H9 (cell line): ENCODE results near the gene MAPRE3. TPM values are rescaled to one million over a fixed set of nuclear protein-coding genes. Genes with fewer than 3 reads are reported as not detected.

Experiments
- DNase-seq: peaks from one replicate; pipeline ENCODE4 v3.0.0-alpha.2; 2017
- H2AFZ ChIP-seq: one replicate; pipeline ENCODE4 v1.6.1; 2013; ENCODE audit warnings: mild to moderate bottlenecking, low read length, control low read depth, moderate library complexity
- H2AK5ac ChIP-seq: 2 replicates; pipeline ENCODE4 v1.6.1; 2013; ENCODE audit warnings: low read length, control low read depth, mixed read lengths; ENCODE audit not compliant: insufficient read length
- H2BK120ac ChIP-seq: one replicate; pipeline ENCODE4 v1.6.1; 2013; ENCODE audit warnings: low read depth, mild to moderate bottlenecking, low read length, control low read depth, inconsistent platforms; ENCODE audit not compliant: poor library complexity, severe bottlenecking
- H2BK12ac ChIP-seq: 2 replicates; pipeline ENCODE4 v1.6.1; 2013; ENCODE audit warnings: low read length, control low read depth, mixed read lengths, low read depth; ENCODE audit not compliant: insufficient read length
- H2BK15ac ChIP-seq: 2 replicates; pipeline ENCODE4 v1.6.1; 2013; ENCODE audit warnings: low read depth, low read length, control low read depth
- H2BK20ac ChIP-seq: one replicate; pipeline ENCODE4 v1.6.1; 2013; ENCODE audit warnings: low read depth, mild to moderate bottlenecking, low read length, control low read depth, inconsistent platforms; ENCODE audit not compliant: poor library complexity, severe bottlenecking
- H2BK5ac ChIP-seq: 2 replicates; pipeline ENCODE4 v1.6.1; 2013; ENCODE audit warnings: low read length, control low read depth, mixed read lengths; ENCODE audit not compliant: insufficient read length
- H3K14ac ChIP-seq: 2 replicates; pipeline ENCODE4 v1.6.1; 2013; ENCODE audit warnings: low read length, control low read depth; ENCODE audit not compliant: insufficient read depth
- H3K18ac ChIP-seq: 2 replicates; pipeline ENCODE4 v1.6.1; 2013; ENCODE audit warnings: low read depth, mild to moderate bottlenecking, mixed read lengths, low read length, control low read depth; ENCODE audit not compliant: insufficient read length
- H3K23ac ChIP-seq: 2 replicates; pipeline ENCODE4 v1.6.1; 2013; ENCODE audit warnings: low read length, control low read depth, mixed read lengths, low read depth; ENCODE audit not compliant: insufficient read length
- H3K23me2 ChIP-seq: 2 replicates; pipeline ENCODE4 v1.6.1; 2013; ENCODE audit warnings: low read depth, mild to moderate bottlenecking, mixed read lengths, low read length, control low read depth; ENCODE audit not compliant: insufficient read length, poor library complexity, severe bottlenecking
- H3K27ac ChIP-seq: 2 replicates; pipeline ENCODE4 v1.5.1; 2013; ENCODE audit warnings: low read length, control low read depth, mixed read lengths, low read depth; ENCODE audit not compliant: insufficient read length
- H3K27me3 ChIP-seq: 2 replicates; pipeline ENCODE4 v1.6.1; 2013; ENCODE audit warnings: low read length, control low read depth, inconsistent platforms; ENCODE audit not compliant: insufficient read depth
- H3K4ac ChIP-seq: 2 replicates; pipeline ENCODE4 v1.6.1; 2013; ENCODE audit warnings: low read depth, mild to moderate bottlenecking, control low read depth, inconsistent platforms, low read length, moderate library complexity
- H3K4me1 ChIP-seq: 2 replicates; pipeline ENCODE4 v1.6.1; 2013; ENCODE audit warnings: low read length, control low read depth, inconsistent platforms; ENCODE audit not compliant: insufficient read depth
- H3K4me2 ChIP-seq: 2 replicates; pipeline ENCODE4 v1.6.1; 2013; ENCODE audit warnings: low read length, control low read depth, mixed read lengths; ENCODE audit not compliant: insufficient read length, insufficient read depth
- H3K56ac ChIP-seq: 2 replicates; pipeline ENCODE4 v1.6.1; 2013; ENCODE audit warnings: low read depth, mild to moderate bottlenecking, mixed read lengths, low read length, control low read depth; ENCODE audit not compliant: insufficient read length
- H3K79me1 ChIP-seq: 2 replicates; pipeline ENCODE4 v1.6.1; 2013; ENCODE audit warnings: low read depth, mild to moderate bottlenecking, moderate library complexity, low read length, control low read depth, inconsistent platforms; ENCODE audit not compliant: insufficient read depth, poor library complexity, severe bottlenecking
- H3K79me2 ChIP-seq: 2 replicates; pipeline ENCODE4 v1.6.1; 2013; ENCODE audit warnings: low read length, control low read depth, inconsistent platforms; ENCODE audit not compliant: insufficient read depth
- H3K9ac ChIP-seq: 2 replicates; pipeline ENCODE4 v1.6.1; 2013; ENCODE audit warnings: low read length, control low read depth, mixed read lengths; ENCODE audit not compliant: insufficient read length; ENCODE audit errors: extremely low read depth
- H3K9me3 ChIP-seq: one replicate; pipeline ENCODE4 v1.6.1; 2013; ENCODE audit warnings: low read depth, low read length, inconsistent platforms; ENCODE audit not compliant: control insufficient read depth
- H3T11ph ChIP-seq: one replicate; pipeline ENCODE4 v1.6.1; 2013; ENCODE audit warnings: mild to moderate bottlenecking, low read length, control low read depth, inconsistent platforms
- H4K20me1 ChIP-seq: one replicate; pipeline ENCODE4 v1.6.1; 2013; ENCODE audit not compliant: control insufficient read depth, insufficient read length, insufficient read depth
- H4K5ac ChIP-seq: 2 replicates; pipeline ENCODE4 v1.6.1; 2013; ENCODE audit warnings: low read depth, mild to moderate bottlenecking, mixed read lengths, low read length, control low read depth; ENCODE audit not compliant: insufficient read length
- H4K8ac ChIP-seq: replicated peaks from 2 replicates; pipeline ENCODE4 v1.6.1; 2013; ENCODE audit warnings: low read length, control low read depth, mixed read lengths, low read depth; ENCODE audit not compliant: insufficient read length
- H4K91ac ChIP-seq: 2 replicates; pipeline ENCODE4 v1.6.1; 2013; ENCODE audit warnings: low read depth, mild to moderate bottlenecking, moderate library complexity, mixed read lengths, low read length, control low read depth; ENCODE audit not compliant: insufficient read length
- H3K27ac Mint-ChIP-seq, 3 experiments: 2 replicates in 2 of 3; 3 replicates in 1 of 3; pipeline ENCODE4 v1.8.0; 2020 to 2021; ENCODE audit warnings: mixed read lengths in 3 of 3, mild to moderate bottlenecking in 1 of 3, moderate library complexity in 1 of 3
- H3K27me3 Mint-ChIP-seq: 2 replicates; pipeline ENCODE4 v1.8.0; 2021; ENCODE audit warnings: low read depth, mild to moderate bottlenecking, moderate library complexity, mixed read lengths
- H3K36me3 Mint-ChIP-seq, 3 experiments: 2 replicates in 2 of 3; 3 replicates in 1 of 3; pipeline ENCODE4 v1.8.0; 2020 to 2021; ENCODE audit warnings: low read depth in 3 of 3, mixed read lengths in 3 of 3; ENCODE audit not compliant: insufficient read depth in 1 of 3
- H3K4me1 Mint-ChIP-seq, 2 experiments: 2 replicates each; pipeline ENCODE4 v1.8.0; 2020; ENCODE audit warnings: mixed read lengths in 2 of 2
- H3K4me3 Mint-ChIP-seq, 2 experiments: 2 replicates in 1 of 2; 3 replicates in 1 of 2; pipeline ENCODE4 v1.8.0; 2020 to 2021; ENCODE audit warnings: mild to moderate bottlenecking in 2 of 2, mixed read lengths in 2 of 2, moderate library complexity in 1 of 2
- H3K9me3 Mint-ChIP-seq, 2 experiments: 2 replicates in 1 of 2; 3 replicates in 1 of 2; pipeline ENCODE4 v1.8.0; 2020; ENCODE audit warnings: mild to moderate bottlenecking in 2 of 2, mixed read lengths in 2 of 2, moderate library complexity in 1 of 2
- CTCF ChIP-seq: fragments of 200-600 bp; sonication (generic); conservative IDR thresholded peaks from 3 replicates; pipeline ENCODE4 v1.8.0; 2021; ENCODE audit warnings: antibody characterized with exemption, mild to moderate bottlenecking
- WGBS: extraction: QIAGEN DNeasy Blood & Tissue Kit; methylation state at CpG from one replicate; pipeline ENCODE4 v1.1.7; 2013; ENCODE audit warnings: missing lambda C conversion rate, low lambda C conversion rate, mixed read lengths; ENCODE audit not compliant: insufficient read length; ENCODE audit errors: extremely low coverage; 5-methylcytosine and 5-hydroxymethylcytosine counted together
- total RNA-seq: library from RNA; stranded (reverse); gene quantifications from 2 replicates; pipeline ENCODE4 v1.2.1, GENCODE V29; 2021

Gene MAPRE3
- total RNA-seq, 1 experiment from 2014 or later = 2.0 TPM

- Histone ChIP-seq H3K9ac (no peak overlapping the region), H2AK5ac (no peak overlapping the region), H3K9me3 (no peaks in the 10 kb centered on the region), H3K27ac (no peak overlapping the region), H3K4ac (no peak overlapping the region), H4K20me1 (no peaks in the 10 kb centered on the region), H2AFZ (no peak overlapping the region), H4K91ac (no peak overlapping the region), H3T11ph (no peak overlapping the region), H3K14ac (no peak overlapping the region), H3K4me2 (no peak overlapping the region), H2BK15ac (no peak overlapping the region), H3K4me1 (no peaks in the 10 kb centered on the region), H2BK20ac (no peak overlapping the region), H2BK5ac (no peak overlapping the region), H3K79me2 (no peaks in the 10 kb centered on the region), H3K56ac (no peak overlapping the region), H2BK120ac (no peak overlapping the region), H3K27me3 (no peaks in the 10 kb centered on the region), H3K23ac (no peak overlapping the region), H4K5ac (no peak overlapping the region), H3K79me1 (no peaks in the 10 kb centered on the region), H4K8ac (no peak overlapping the region), H2BK12ac (no peak overlapping the region), H3K18ac (no peak overlapping the region), H3K23me2 (no peaks in the 10 kb centered on the region)
- H3K4me1 Mint-ChIP-seq = peaks cover 7 to 8% of the 10 kb centered on the region in 2 experiments; a peak in 3 of 4 replicates
- no peak overlapping the region for H3K27ac Mint-ChIP-seq
- TF ChIP-seq CTCF = no peak
- no peak overlapping the region; a peak in 1 of 5 replicates for H3K4me3 Mint-ChIP-seq
- H3K27me3 Mint-ChIP-seq = peaks cover 12% of the 10 kb centered on the region
- WGBS = no CpG with 5 or more reads among the region's 10 CpGs
- H3K9me3 Mint-ChIP-seq = no peaks in the 10 kb centered on the region
- peaks cover 0 to 6% (median 0%) of the 10 kb centered on the region in 3 experiments; a peak in 2 of 7 replicates for H3K36me3 Mint-ChIP-seq
- DNase-seq = peak; percentile 15
Measured at GRCh38 chr2:26934335-26934724, 36.1 kb upstream of the MAPRE3 start.
